A172 (cell line): ENCODE measurements around the gene SUSD6. TPM values are rescaled to one million over a fixed set of nuclear protein-coding genes. Genes with fewer than 3 reads are reported as not detected.

Experiments used
- DNase-seq: peaks from one replicate; pipeline ENCODE4 v3.0.0-alpha.2; 2015; ENCODE audit warnings: low spot score
- total RNA-seq: library from RNA; depleted of rRNA; stranded (reverse); fragments of >200 nt; shearing (Covaris generic); gene quantifications from 2 replicates; pipeline ENCODE4 v1.2.3, GENCODE V29; 2014

Gene SUSD6
- total RNA-seq, 1 experiment from 2014 or later = 2.4 TPM

- peak; percentile 40 for DNase-seq
These were observed 37.4 kb downstream of the SUSD6 start for GRCh38 chr14:69648480-69649451.

GRCh38 chr14:69650948-69651369 lies 39.6 kb downstream of the SUSD6 start:
- no peak for DNase-seq

DNA sequence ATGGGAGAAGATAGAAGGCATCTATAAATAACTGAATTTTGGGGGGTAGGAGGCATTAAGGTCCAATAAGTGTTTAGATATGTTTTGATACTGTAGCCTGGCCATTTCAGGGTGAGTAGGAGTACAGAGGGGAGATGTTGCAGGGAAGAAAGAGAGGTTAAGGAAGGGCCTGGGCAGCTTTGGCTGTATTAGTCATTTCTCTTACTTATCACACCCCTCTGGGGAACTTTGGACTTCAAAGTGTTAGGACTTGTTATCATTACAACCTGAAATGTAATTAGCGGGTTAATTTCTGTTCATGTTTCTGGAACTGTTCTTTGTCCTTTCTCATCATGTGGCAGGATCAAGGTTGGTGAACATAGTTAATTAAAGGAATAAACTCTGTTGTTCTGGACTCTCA lies 40.3 kb downstream of the SUSD6 start:
- DNase-seq = no peak

DNA sequence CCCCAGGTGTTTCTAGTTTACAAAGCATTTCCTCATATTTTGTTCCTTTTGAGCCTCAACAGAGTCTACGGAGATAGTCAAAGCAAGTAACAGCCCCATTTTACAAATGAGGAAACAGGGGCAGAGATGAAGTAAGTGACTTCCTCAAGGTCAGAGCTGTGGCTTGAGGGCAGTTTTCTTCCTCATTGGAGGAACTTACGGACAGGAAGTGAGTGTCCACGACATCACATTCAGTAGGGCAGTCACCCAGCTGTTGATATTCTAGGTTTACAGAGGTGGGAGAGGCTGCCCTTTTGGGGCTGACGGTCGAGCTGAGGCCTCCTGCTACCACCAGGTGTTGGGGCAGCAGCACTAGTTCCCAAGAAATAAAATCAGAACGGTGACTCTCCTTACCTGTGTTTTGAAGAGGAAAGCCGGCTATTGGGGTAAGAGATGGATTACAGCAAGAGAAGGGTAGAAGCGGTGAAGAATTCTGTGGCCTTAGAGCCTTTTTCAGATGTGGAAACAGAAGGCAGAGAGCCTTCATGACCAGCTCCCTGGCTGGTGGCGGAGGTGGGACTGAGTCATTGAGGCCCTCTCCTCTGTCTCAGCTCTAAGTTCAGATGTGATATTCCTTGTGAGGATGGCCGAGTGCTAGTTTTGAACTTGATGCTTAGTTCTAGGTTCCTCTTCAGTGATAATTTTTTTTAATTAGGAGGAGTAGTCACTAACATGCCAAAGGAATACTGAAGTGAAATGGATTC lies 41.7 kb downstream of the SUSD6 start:
- DNase-seq = no peak

GRCh38 chr14:69654116-69654515 lies 42.7 kb downstream of the SUSD6 start:
- no peak for DNase-seq

DNA sequence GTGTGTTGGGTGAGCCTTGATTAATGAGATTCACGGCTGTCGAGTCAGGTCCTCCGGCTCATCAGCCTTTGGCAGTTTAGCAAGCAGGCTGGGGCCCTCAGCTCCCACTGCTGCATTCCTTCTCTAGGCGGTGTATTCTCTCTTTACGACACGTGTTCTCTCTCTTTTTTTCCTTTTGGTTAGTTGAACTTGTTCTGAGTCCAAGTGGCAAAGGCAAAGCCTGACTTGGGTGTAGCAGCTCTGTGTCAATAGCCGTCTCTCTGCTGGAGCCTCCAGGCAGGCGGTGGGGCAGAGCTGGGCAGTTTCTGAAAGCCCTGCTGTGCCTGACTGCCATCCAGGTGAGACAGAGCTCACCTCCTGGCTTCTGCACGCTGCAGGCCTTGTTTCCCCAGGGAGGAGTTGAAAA lies 46.6 kb downstream of the SUSD6 start:
- DNase-seq = no peak

DNA sequence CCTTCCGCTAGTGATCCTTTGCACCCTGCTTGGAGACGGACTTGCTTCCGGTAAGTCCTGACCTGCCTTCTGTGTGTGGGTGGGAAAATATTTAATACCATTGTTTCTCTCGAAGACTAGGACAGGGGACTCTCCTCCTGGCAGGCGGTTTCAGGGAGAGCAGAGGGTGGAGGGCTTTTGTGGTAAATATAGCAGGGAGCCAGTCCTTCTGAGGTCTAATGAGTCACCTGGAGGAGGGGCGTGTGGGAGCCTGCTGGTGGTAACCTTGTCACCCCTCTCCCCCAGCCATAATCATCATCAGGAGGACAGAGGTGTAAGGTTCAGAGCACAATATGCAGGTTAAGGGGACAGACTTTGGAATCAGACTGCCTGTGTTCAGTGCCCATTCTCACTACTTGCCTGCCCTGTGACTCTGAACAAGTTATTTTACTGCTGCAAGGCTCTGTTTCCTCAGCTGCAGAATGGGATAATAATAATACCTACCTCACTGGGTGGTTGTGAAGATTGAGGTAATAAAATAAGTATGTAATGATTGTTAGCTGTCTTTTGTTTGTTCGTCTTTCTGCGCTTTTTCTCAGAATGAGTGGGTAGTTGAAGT lies 47.4 kb downstream of the SUSD6 start:
- peak; percentile 41 for DNase-seq

GRCh38 chr14:69660344-69661193 lies 49.2 kb downstream of the SUSD6 start:
- DNase-seq = no peak

DNA sequence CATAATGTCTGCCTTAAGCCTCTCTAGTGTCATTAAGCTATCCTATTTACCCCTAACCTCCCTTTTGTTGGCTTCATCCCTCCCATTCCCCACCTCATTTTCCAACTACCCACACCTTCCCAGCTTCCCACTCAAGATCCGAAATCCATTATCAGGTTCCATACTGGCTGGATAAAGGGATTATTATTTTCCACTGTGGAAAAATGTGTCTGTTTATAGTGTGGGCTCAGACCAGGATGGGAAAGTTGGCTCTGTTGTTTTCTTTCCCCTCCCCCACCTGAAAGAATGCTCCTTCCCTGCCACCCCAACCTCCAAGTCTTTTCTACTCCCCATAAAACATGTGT lies 49.8 kb downstream of the SUSD6 start:
- DNase-seq = no peak

DNA sequence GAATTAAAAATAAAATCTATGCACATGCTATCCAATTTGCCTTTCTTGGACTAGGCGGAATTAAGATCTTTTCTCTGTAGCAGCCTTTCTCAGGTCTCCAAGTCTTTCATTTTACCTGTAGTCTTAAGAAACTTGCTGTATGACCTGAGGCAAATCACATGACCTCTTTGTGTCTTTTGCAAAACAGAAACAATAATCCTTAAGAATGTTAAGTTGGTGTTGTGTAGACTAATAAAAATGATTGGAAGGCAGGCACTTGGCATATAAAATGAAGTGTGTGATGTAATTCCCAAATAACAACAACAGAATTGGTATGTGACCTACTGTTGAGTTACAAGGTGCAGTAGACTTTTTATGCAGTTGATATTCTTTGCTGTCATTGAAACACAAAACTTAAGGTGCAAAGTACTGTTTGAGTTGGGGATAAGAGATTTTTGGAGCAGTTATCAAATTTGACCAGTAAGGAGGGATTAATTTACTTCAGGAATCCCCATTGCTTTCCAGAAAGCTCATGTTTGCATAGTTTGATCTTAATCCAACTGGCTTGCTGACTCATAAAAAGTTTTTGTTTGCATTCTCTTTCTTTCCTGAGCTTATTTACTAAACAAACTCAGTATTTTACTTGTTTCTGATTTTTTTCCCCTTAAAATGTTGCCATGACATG lies 51.4 kb downstream of the SUSD6 start:
- no peak for DNase-seq

DNA sequence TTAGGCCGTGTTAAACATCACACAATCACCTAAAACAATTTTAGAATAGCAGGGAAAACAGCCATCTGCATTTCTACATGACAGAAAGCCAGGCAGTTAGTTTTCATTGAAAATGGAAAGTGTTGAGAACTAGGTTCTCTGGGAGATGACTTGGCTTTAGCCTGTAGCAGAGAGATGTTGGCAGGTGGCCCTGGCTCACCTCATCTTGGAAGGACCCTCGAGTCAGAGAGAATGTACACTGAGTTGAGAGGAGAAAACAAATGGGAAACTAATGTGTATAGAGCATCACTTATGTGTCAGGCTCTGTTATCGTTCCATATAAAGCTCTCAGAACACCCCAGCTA lies 51.9 kb downstream of the SUSD6 start:
- no peak for DNase-seq

- no peak for DNase-seq
These were observed 52.9 kb downstream of the SUSD6 start for GRCh38 chr14:69664265-69664664.

GRCh38 chr14:69664865-69665526 lies 53.6 kb downstream of the SUSD6 start:
- DNase-seq = no peak

GRCh38 chr14:69665631-69666030 lies 54.2 kb downstream of the SUSD6 start:
- no peak for DNase-seq

DNA sequence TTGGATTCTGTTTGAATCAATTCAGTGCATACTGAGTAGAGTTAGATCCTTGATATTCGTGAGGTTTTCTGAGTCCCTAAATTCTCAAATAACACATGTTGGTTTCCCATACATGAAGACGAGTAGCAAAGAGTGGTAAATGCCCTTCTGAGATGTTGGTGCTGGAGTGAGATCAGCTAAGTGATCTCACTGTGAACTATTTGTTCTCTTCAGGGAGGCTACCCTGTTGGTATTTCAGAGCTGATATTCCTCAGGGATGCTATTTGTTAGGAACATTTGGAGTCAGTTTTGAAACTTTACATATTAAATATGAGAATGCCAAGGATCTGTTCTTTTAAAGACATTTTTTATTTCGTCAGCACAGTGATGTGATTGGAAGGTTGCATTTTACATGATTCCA lies 54.7 kb downstream of the SUSD6 start:
- no peak for DNase-seq

DNA sequence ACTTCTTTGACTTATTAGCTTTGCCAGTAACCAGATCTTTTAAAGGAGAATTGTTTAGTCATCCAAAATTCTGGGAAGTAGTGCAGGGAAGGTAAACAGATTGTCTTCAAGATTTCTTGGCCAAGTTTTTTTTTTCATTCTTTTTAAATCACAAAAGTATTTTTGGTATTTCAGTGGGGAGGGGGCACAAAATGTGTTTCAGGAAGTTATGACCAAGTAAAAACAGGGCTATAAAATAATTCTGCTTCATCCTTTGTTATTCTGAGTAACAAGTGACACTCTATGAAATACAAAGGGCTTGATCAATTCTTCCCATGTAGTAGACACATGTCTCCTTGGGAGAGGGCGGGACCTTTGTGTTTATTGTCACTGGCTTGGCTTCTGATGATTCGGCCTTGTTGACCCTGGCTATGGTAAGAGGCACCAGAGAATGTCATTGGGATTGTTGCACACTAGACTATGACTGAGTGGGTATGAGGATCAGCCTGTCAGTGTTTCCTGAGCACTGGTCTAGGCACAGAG lies 55.4 kb downstream of the SUSD6 start:
- DNase-seq = no peak

GRCh38 chr14:69667938-69668335 lies 56.5 kb downstream of the SUSD6 start:
- DNase-seq = no peak

DNA sequence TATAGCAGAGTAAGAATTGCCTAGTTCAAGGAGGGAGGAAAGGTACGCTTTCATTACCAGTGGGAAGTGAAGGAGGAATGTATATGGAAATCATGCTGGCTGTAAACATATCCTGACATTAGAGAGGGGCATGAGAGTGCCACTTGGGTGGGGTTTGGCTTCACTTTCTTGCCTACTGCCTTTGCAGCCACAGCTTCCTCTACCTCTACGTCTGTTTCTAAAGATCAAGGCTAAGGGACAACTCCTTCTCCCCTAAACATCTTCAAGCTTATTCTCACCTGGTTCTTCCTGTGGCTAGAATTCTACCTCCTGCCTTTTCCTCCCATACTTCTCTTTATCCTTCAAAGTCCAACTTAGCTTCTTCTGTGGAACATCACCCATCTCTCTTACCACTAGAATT lies 58.0 kb downstream of the SUSD6 start:
- DNase-seq = no peak

GRCh38 chr14:69670093-69670492 lies 58.7 kb downstream of the SUSD6 start:
- DNase-seq = no peak

GRCh38 chr14:69671365-69672030 lies 60.1 kb downstream of the SUSD6 start:
- DNase-seq = no peak
